ENCODE data around the gene SLC24A4. TPM values are rescaled to one million over a fixed set of nuclear protein-coding genes. Genes with fewer than 3 reads are reported as not detected.
A peak's percentile ranks its signal among the peaks of the same experiment; 100 is the strongest.
"Not testable (repeated sequence)": the region's sequence is repeated elsewhere in the genome, so short reads cannot be mapped to it uniquely, and the experiment has no call there.

SLC24A4 gene
- total RNA-seq, 1 donor from 2014 or later = not detected

DNA sequence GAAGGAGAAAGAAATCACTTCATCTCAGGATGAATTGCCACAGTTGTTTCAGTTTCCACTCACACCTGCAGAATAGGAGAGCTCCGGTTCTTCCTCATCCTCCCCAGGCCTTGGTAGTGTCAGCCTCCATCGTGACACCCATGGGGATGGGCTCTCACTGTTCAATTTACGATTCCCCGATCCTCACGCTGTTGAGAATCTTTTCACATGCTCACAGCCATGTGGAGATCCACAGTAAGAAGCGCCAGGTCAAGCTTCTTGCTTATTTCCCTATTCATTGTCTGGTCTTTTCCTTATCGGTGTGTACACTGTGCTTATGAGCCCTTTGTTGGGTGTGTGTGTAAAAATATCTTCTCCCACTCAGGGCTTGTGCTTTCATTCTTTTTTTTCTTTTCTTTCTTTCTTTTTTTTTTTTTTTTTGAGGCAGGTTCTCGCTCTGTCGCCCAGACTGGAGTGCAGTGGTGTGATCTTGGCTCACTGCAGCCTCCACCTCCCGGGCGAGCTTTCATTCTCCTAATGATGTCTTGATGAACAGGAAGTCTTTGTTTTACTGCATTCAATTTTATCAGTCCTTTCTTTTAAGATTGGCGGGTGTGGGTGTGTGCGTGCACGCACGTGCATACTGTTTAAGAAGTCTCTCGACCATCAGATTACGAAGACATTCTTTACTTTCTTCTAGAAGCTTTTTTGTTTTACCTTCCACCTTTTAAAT is 212.1 kb downstream of the SLC24A4 start:
- Mint-ChIP-seq H3K36me3 (ENCODE audit: low read depth) (no peaks in the 10 kb centered on the region), H3K27ac (peak overlapping the region; percentile 45), H3K27me3 (ENCODE audit: insufficient read depth) (peaks cover 10% of the 10 kb centered on the region), H3K4me3 (peak overlapping the region; percentile 45), H3K9me3 (no peaks in the 10 kb centered on the region), H3K4me1 (ENCODE audit: low read depth) (peaks cover 37% of the 10 kb centered on the region)
- no peak for DNase-seq (ENCODE audit: low spot score)
- intact Hi-C loops (cut with micrococcal nuclease) = loop anchor here (10.0 kb wide), 1 partner anchor 50 kb away; no protein-coding TSS in a partner anchor

GRCh38 chr14:92536231-92536630 is 213.3 kb downstream of the SLC24A4 start:
- peaks cover 10% of the 10 kb centered on the region for H3K27me3 Mint-ChIP-seq (ENCODE audit: insufficient read depth)
- peak overlapping the region; percentile 59 for H3K4me3 Mint-ChIP-seq
- peak overlapping the region; percentile 8 for H3K27ac Mint-ChIP-seq
- intact Hi-C loops (cut with micrococcal nuclease) = loop anchor here (10.0 kb wide), 1 partner anchor 49 kb away; no protein-coding TSS in a partner anchor
- H3K4me1 Mint-ChIP-seq (ENCODE audit: low read depth) = peaks cover 42% of the 10 kb centered on the region
- not testable (repeated sequence) for H3K9me3 Mint-ChIP-seq; H3K36me3 Mint-ChIP-seq (ENCODE audit: low read depth); DNase-seq (ENCODE audit: low spot score)

GRCh38 chr14:92538412-92538985 is 215.5 kb downstream of the SLC24A4 start:
- intact Hi-C loops (cut with micrococcal nuclease) = loop anchor here (10.0 kb wide), 1 partner anchor 46 kb away; no protein-coding TSS in a partner anchor
- Mint-ChIP-seq H3K4me3 (no peak overlapping the region), H3K27ac (no peak overlapping the region), H3K36me3 (ENCODE audit: low read depth) (no peaks in the 10 kb centered on the region), H3K27me3 (ENCODE audit: insufficient read depth) (peaks cover 13% of the 10 kb centered on the region), H3K9me3 (no peaks in the 10 kb centered on the region), H3K4me1 (ENCODE audit: low read depth) (peaks cover 36% of the 10 kb centered on the region)
- DNase-seq (ENCODE audit: low spot score) = no peak

- H3K36me3 Mint-ChIP-seq (ENCODE audit: low read depth) = no peaks in the 10 kb centered on the region
- H3K4me1 Mint-ChIP-seq (ENCODE audit: low read depth) = peaks cover 36% of the 10 kb centered on the region
- intact Hi-C loops (cut with micrococcal nuclease) = loop anchor here (10.0 kb wide), 1 partner anchor 45 kb away; no protein-coding TSS in a partner anchor
- no peak overlapping the region for H3K27ac Mint-ChIP-seq
- no peak for DNase-seq (ENCODE audit: low spot score)
- H3K4me3 Mint-ChIP-seq = no peak overlapping the region
- peaks cover 12% of the 10 kb centered on the region for H3K27me3 Mint-ChIP-seq (ENCODE audit: insufficient read depth)
- no peaks in the 10 kb centered on the region for H3K9me3 Mint-ChIP-seq
Measured at GRCh38 chr14:92539419-92539818, 216.5 kb downstream of the SLC24A4 start.

- Mint-ChIP-seq H3K4me1 (ENCODE audit: low read depth) (peaks cover 32% of the 10 kb centered on the region), H3K9me3 (no peaks in the 10 kb centered on the region), H3K36me3 (ENCODE audit: low read depth) (no peaks in the 10 kb centered on the region), H3K4me3 (no peak overlapping the region), H3K27me3 (ENCODE audit: insufficient read depth) (peaks cover 12% of the 10 kb centered on the region), H3K27ac (no peak overlapping the region)
- no peak for DNase-seq (ENCODE audit: low spot score)
- intact Hi-C loops (cut with micrococcal nuclease) = loop anchor here (10.0 kb wide), 1 partner anchor 45 kb away; no protein-coding TSS in a partner anchor
Measured at GRCh38 chr14:92539875-92540274, 216.9 kb downstream of the SLC24A4 start.

DNA sequence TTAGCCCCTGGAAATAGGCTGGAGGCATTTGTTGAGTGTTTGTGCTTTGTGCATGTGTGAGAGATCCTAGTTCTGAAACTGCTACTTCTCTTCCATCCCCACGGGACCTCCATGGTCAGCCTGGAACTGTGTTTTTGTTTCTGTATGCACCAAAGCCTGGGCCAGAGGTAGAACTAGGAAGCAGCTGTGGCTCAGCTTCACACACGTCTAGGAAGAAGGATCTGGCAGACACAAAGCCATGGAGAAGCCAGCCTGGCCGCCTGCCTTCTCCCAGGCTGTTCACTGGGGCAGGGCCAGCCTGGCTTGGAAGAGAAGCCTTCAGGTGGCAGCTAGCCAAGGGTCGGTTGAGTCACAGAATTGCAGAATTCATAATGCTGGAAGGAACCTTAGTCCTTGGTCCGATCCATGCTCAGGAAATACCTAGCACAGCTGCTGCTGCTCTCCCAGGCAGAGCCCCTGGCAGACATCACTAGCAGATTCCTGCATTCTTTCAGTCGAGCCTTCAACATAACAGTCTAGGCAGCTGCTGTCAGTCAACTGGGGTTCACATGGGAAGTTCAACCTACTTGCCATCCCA is 217.6 kb downstream of the SLC24A4 start:
- H3K4me3 Mint-ChIP-seq = no peak overlapping the region
- H3K27me3 Mint-ChIP-seq (ENCODE audit: insufficient read depth) = peaks cover 12% of the 10 kb centered on the region
- peaks cover 25% of the 10 kb centered on the region for H3K4me1 Mint-ChIP-seq (ENCODE audit: low read depth)
- H3K9me3 Mint-ChIP-seq = no peaks in the 10 kb centered on the region
- intact Hi-C loops (cut with micrococcal nuclease) = no loop called here
- no peaks in the 10 kb centered on the region for H3K36me3 Mint-ChIP-seq (ENCODE audit: low read depth)
- no peak for DNase-seq (ENCODE audit: low spot score)
- no peak overlapping the region for H3K27ac Mint-ChIP-seq

- Mint-ChIP-seq H3K27me3 (ENCODE audit: insufficient read depth) (peaks cover 5% of the 10 kb centered on the region), H3K4me3 (no peak overlapping the region), H3K27ac (no peak overlapping the region), H3K36me3 (ENCODE audit: low read depth) (no peaks in the 10 kb centered on the region), H3K9me3 (no peaks in the 10 kb centered on the region), H3K4me1 (ENCODE audit: low read depth) (peaks cover 17% of the 10 kb centered on the region)
- DNase-seq (ENCODE audit: low spot score) = no peak
- intact Hi-C loops (cut with micrococcal nuclease) = no loop called here
Measured at GRCh38 chr14:92542766-92543554, 220.0 kb downstream of the SLC24A4 start.

GRCh38 chr14:92544051-92544720 is 221.2 kb downstream of the SLC24A4 start:
- intact Hi-C loops (cut with micrococcal nuclease) = no loop called here
- Mint-ChIP-seq H3K9me3 (no peaks in the 10 kb centered on the region), H3K27me3 (ENCODE audit: insufficient read depth) (peaks cover 5% of the 10 kb centered on the region), H3K27ac (no peak overlapping the region), H3K36me3 (ENCODE audit: low read depth) (no peaks in the 10 kb centered on the region), H3K4me3 (no peak overlapping the region), H3K4me1 (ENCODE audit: low read depth) (peaks cover 13% of the 10 kb centered on the region)
- DNase-seq (ENCODE audit: low spot score) = no peak

GRCh38 chr14:92546347-92547053 is 223.5 kb downstream of the SLC24A4 start:
- DNase-seq (ENCODE audit: low spot score) = no peak
- Mint-ChIP-seq H3K4me1 (ENCODE audit: low read depth) (peaks cover 10% of the 10 kb centered on the region), H3K27ac (peak overlapping the region; percentile 26), H3K36me3 (ENCODE audit: low read depth) (no peaks in the 10 kb centered on the region), H3K9me3 (no peaks in the 10 kb centered on the region), H3K4me3 (no peak overlapping the region), H3K27me3 (ENCODE audit: insufficient read depth) (peaks cover 7% of the 10 kb centered on the region)
- intact Hi-C loops (cut with micrococcal nuclease) = no loop called here

GRCh38 chr14:92549105-92549858 is 226.3 kb downstream of the SLC24A4 start:
- intact Hi-C loops (cut with micrococcal nuclease) = loop anchor here (2.0 kb wide), 1 partner anchor 14 kb away; no protein-coding TSS in a partner anchor
- no peaks in the 10 kb centered on the region for H3K9me3 Mint-ChIP-seq
- no peaks in the 10 kb centered on the region for H3K36me3 Mint-ChIP-seq (ENCODE audit: low read depth)
- H3K27me3 Mint-ChIP-seq (ENCODE audit: insufficient read depth) = peaks cover 2% of the 10 kb centered on the region
- no peak overlapping the region for H3K27ac Mint-ChIP-seq
- peaks cover 23% of the 10 kb centered on the region for H3K4me1 Mint-ChIP-seq (ENCODE audit: low read depth)
- H3K4me3 Mint-ChIP-seq = no peak overlapping the region
- no peak for DNase-seq (ENCODE audit: low spot score)

GRCh38 chr14:92549859-92550230 is 226.9 kb downstream of the SLC24A4 start:
- Mint-ChIP-seq H3K27me3 (ENCODE audit: insufficient read depth) (peaks cover 2% of the 10 kb centered on the region), H3K36me3 (ENCODE audit: low read depth) (no peaks in the 10 kb centered on the region), H3K4me1 (ENCODE audit: low read depth) (peaks cover 23% of the 10 kb centered on the region), H3K9me3 (no peaks in the 10 kb centered on the region), H3K4me3 (no peak overlapping the region), H3K27ac (peak overlapping the region; percentile 16)
- intact Hi-C loops (cut with micrococcal nuclease) = loop anchor here (2.0 to 10.0 kb wide), 2 partner anchors 13 to 675 kb away; no protein-coding TSS in a partner anchor
- DNase-seq (ENCODE audit: low spot score) = no peak
